GM12878 (cell line): ENCODE results near the gene ZNF213. TPM values are rescaled to one million over a fixed set of nuclear protein-coding genes. Genes with fewer than 3 reads are reported as not detected.
A peak's percentile ranks its signal among the peaks of the same experiment; 100 is the strongest.

Experiments
- ATAC-seq: fragments of 200-7000 bp; cut with Tn5 transposase; 3 replicates; pipeline ENCODE4 v1.9.1; 2020; ENCODE audit warnings: mild to moderate bottlenecking, moderate library complexity
- BruUV-seq: library from RNA; stranded (reverse); fragments of 400-500 nt; replicated peaks from 2 replicates; lab custom pipeline; 2021; lab: Mats Ljungman, UMichigan
- CTCF ChIA-PET: fragments of 300-600 bp; sonication (Branson Sonifier 250); formaldehyde crosslinking; extraction: SDS; loops from one replicate; lab custom pipeline; 2021; ENCODE audit warnings: inconsistent platforms; lab: Yijun Ruan, JAX
- POLR2A ChIA-PET: fragments of 350-600 bp; formaldehyde crosslinking; extraction: SDS; loops from one replicate; lab custom pipeline; 2021; ENCODE audit warnings: inconsistent platforms; lab: Charles Lee
- RAD21 ChIA-PET: fragments of 300-600 bp; sonication (Branson Sonifier 250); formaldehyde crosslinking; loops from one replicate; lab custom pipeline; 2023; ENCODE audit warnings: antibody characterized with exemption; ENCODE audit not compliant: unreplicated experiment; lab: Charles Lee
- SMC1A ChIA-PET: fragments of 300-600 bp; sonication (Branson Sonifier 250); formaldehyde crosslinking; loops from one replicate; lab custom pipeline; 2023; ENCODE audit not compliant: unreplicated experiment, uncharacterized antibody; lab: Charles Lee
- DNase-seq: peaks from one replicate; pipeline ENCODE4 v3.0.0-alpha.2; 2011; ENCODE audit warnings: low read depth, low spot score
- FAIRE-seq: peaks from 3 replicates; lab custom pipeline; 2011; peaks lifted over from hg19 to GRCh38; lab: Jason Lieb, UNC
- H2AFZ ChIP-seq: 2 replicates; pipeline ENCODE4 v1.6.0; 2011; ENCODE audit warnings: low read depth, low read length, control low read depth; ENCODE audit not compliant: control insufficient read depth
- H3K27ac ChIP-seq: 2 replicates; pipeline ENCODE4 v1.5.1; 2011; ENCODE audit warnings: control low read depth; ENCODE audit not compliant: control insufficient read depth, insufficient read depth
- H3K27me3 ChIP-seq, 2 experiments: replicated peaks in 1 of 2; 2 replicates each; pipeline versions ENCODE4 v1.6.0 to v1.6.1; 2011; ENCODE audit warnings: low read length in 1 of 2; ENCODE audit not compliant: control insufficient read depth in 2 of 2, insufficient read depth in 2 of 2
- H3K36me3 ChIP-seq, 2 experiments: 2 replicates each; pipeline ENCODE4 v1.5.1; 2011; ENCODE audit warnings: low read length in 1 of 2; ENCODE audit not compliant: control insufficient read depth in 2 of 2, insufficient read depth in 2 of 2
- H3K4me1 ChIP-seq: 2 replicates; pipeline ENCODE4 v1.6.1; 2011; ENCODE audit warnings: mild to moderate bottlenecking, low read length, moderate library complexity, mixed read lengths; ENCODE audit not compliant: control insufficient read depth, insufficient read depth
- H3K4me2 ChIP-seq: 2 replicates; pipeline ENCODE4 v1.6.0; 2011; ENCODE audit warnings: control low read depth; ENCODE audit not compliant: control insufficient read depth, insufficient read depth
- H3K4me3 ChIP-seq: fragments of 200-600 bp; sonication (generic); 2 replicates; pipeline ENCODE4 v1.5.1; 2016
- H3K79me2 ChIP-seq: 2 replicates; pipeline ENCODE4 v1.6.0; 2011; ENCODE audit warnings: low read length; ENCODE audit not compliant: control insufficient read depth, insufficient read depth
- H3K9ac ChIP-seq: 2 replicates; pipeline ENCODE4 v1.8.0; 2011; ENCODE audit warnings: low read length, control low read depth, mixed read lengths; ENCODE audit not compliant: control insufficient read depth, insufficient read depth
- H3K9me3 ChIP-seq: replicated peaks from 3 replicates; pipeline ENCODE4 v1.5.1; 2011; ENCODE audit warnings: mild to moderate bottlenecking, low read length; ENCODE audit not compliant: control insufficient read depth, insufficient read depth
- H4K20me1 ChIP-seq: 2 replicates; pipeline ENCODE4 v1.6.0; 2011; ENCODE audit not compliant: control insufficient read depth, insufficient read depth
- CBX5 ChIP-seq: sonication (generic); IDR thresholded peaks from 2 replicates; pipeline ENCODE4 v1.6.1; 2016; ENCODE audit warnings: low read depth, moderate library complexity, mild to moderate bottlenecking, inconsistent platforms
- CEBPB ChIP-seq, 2 experiments: fragments of 150-350 bp in 1 of 2; IDR thresholded peaks; 2 replicates each; pipeline ENCODE4 v1.6.1; 2012 to 2014; ENCODE audit warnings: low read depth in 2 of 2, low read length in 2 of 2, borderline replicate concordance in 1 of 2, inconsistent platforms in 1 of 2
- EGR1 ChIP-seq, 2 experiments: IDR thresholded peaks; 1 replicate in 1 of 2; 2 replicates in 1 of 2; pipeline ENCODE4 v1.6.1; 2011 to 2012; ENCODE audit warnings: low read depth in 2 of 2, low read length in 2 of 2, borderline replicate concordance in 1 of 2, mild to moderate bottlenecking in 1 of 2, moderate library complexity in 1 of 2
- FOXM1 ChIP-seq: IDR thresholded peaks from 2 replicates; pipeline ENCODE4 v1.6.1; 2012; ENCODE audit warnings: low read depth, mild to moderate bottlenecking, inconsistent platforms, low read length, moderate library complexity
- IKZF2 ChIP-seq, 2 experiments: fragments of 450-650 bp; IDR thresholded peaks; 2 replicates each; pipeline ENCODE4 v1.6.1; 2017; ENCODE audit warnings: mild to moderate bottlenecking in 2 of 2, moderate library complexity in 2 of 2
- JUND ChIP-seq: IDR thresholded peaks from 2 replicates; pipeline ENCODE4 v1.6.1; 2012; ENCODE audit warnings: low read depth, mild to moderate bottlenecking, low read length, improper control_type of control experiment, moderate library complexity
- MTA2 ChIP-seq: fragments of 450-650 bp; IDR thresholded peaks from 2 replicates; pipeline ENCODE4 v1.6.1; 2016; ENCODE audit warnings: low read depth, mild to moderate bottlenecking, moderate library complexity
- NFYB ChIP-seq: IDR thresholded peaks from 2 replicates; pipeline ENCODE4 v1.6.1; 2011; ENCODE audit warnings: low read depth, mild to moderate bottlenecking, low read length, improper control_type of control experiment, moderate library complexity; ENCODE audit not compliant: insufficient read depth
- POLR2AphosphoS5 ChIP-seq: IDR thresholded peaks from 2 replicates; pipeline ENCODE4 v1.6.1; 2011; ENCODE audit warnings: mild to moderate bottlenecking, low read length, inconsistent platforms
- SMARCA5 ChIP-seq: fragments of 450-650 bp; IDR thresholded peaks from 2 replicates; pipeline ENCODE4 v1.6.1; 2017; ENCODE audit warnings: mild to moderate bottlenecking
- SREBF2 ChIP-seq: IDR thresholded peaks from 2 replicates; pipeline ENCODE4 v1.6.1; 2012; ENCODE audit warnings: mild to moderate bottlenecking, low read length
- TCF3 ChIP-seq: IDR thresholded peaks from 2 replicates; pipeline ENCODE4 v1.6.1; 2012; ENCODE audit warnings: low read depth, mild to moderate bottlenecking, low read length, borderline replicate concordance; ENCODE audit not compliant: insufficient read depth
- ZBED1 ChIP-seq: IDR thresholded peaks from 2 replicates; pipeline ENCODE4 v1.6.1; 2016; ENCODE audit warnings: borderline replicate concordance
- WGBS: methylation state at CpG from one replicate; pipeline ENCODE4 v1.1.6; 2016; ENCODE audit warnings: low lambda C conversion rate; ENCODE audit not compliant: insufficient replicate concordance, insufficient coverage; ENCODE audit errors: missing lambda C conversion rate; 5-methylcytosine and 5-hydroxymethylcytosine counted together
- in situ Hi-C: fragments of 300-500 bp; cut with MboI; formaldehyde crosslinking; loops from 9 replicates; pipeline ENCODE4 v1.14.3; 2018; ENCODE audit warnings: mixed read lengths
- intact Hi-C: fragments of 100-400 bp; cut with micrococcal nuclease; formaldehyde crosslinking; loops from one replicate; pipeline ENCODE4 v1.14.2; 2022; ENCODE audit not compliant: unreplicated experiment
- polyA plus RNA-seq, 11 experiments: library from polyadenylated mRNA; depleted of rRNA in 4 of 11; unstranded in 6 of 11; stranded (reverse) in 5 of 11; fragments of >200 nt; fragmentation: Nextera tagmentation in 4 of 11; fragmentation: Illumina TruSeq in 1 of 11; extraction: Ambion mirVana in 4 of 11; extraction: Trizol in 1 of 11; gene quantifications; 1 replicate in 1 of 11; 2 replicates in 10 of 11; pipeline versions ENCODE4 v1.2.1 to v1.2.3, GENCODE V29; 2011 to 2016; ENCODE audit warnings: inconsistent platforms in 2 of 11, missing spikeins in 2 of 11, low read depth in 1 of 11
- total RNA-seq, 4 experiments: library from RNA; depleted of rRNA in 3 of 4; stranded (reverse); fragments of >200 nt in 3 of 4; fragmentation: Illumina TruSeq in 1 of 4; extraction: Trizol in 1 of 4; gene quantifications; 2 replicates each; pipeline versions ENCODE4 v1.2.1 to v1.2.3, GENCODE V29; 2013 to 2021
- TF ChIP-seq, protein P1 (sequence below): fragments of 450-650 bp; IDR thresholded peaks from 2 replicates; pipeline ENCODE4 v1.6.1; 2016; ENCODE audit warnings: mild to moderate bottlenecking
- TF ChIP-seq, protein P2 (sequence below): IDR thresholded peaks from 2 replicates; pipeline ENCODE4 v1.6.1; 2011; ENCODE audit warnings: borderline replicate concordance, low read depth, mild to moderate bottlenecking, moderate library complexity, mixed read lengths, low read length; ENCODE audit not compliant: insufficient read depth; ENCODE audit errors: extremely low read length
- TF ChIP-seq, protein P3 (sequence below): IDR thresholded peaks from 2 replicates; pipeline ENCODE4 v1.6.1; 2011; ENCODE audit warnings: borderline replicate concordance, low read depth, mild to moderate bottlenecking, moderate library complexity, low read length; ENCODE audit not compliant: insufficient read depth, poor library complexity, severe bottlenecking
- TF ChIP-seq, protein P4 (sequence below): fragments of 450-650 bp; IDR thresholded peaks from 2 replicates; pipeline ENCODE4 v1.6.1; 2014; ENCODE audit warnings: mild to moderate bottlenecking

Gene ZNF213
- total and polyA plus RNA-seq, 10 of the 15 experiments (the other 5 are each of a cell fraction or from before 2014, with no cell fraction given) = 0.53 to 9.4 (median 1.1) TPM

DNA sequence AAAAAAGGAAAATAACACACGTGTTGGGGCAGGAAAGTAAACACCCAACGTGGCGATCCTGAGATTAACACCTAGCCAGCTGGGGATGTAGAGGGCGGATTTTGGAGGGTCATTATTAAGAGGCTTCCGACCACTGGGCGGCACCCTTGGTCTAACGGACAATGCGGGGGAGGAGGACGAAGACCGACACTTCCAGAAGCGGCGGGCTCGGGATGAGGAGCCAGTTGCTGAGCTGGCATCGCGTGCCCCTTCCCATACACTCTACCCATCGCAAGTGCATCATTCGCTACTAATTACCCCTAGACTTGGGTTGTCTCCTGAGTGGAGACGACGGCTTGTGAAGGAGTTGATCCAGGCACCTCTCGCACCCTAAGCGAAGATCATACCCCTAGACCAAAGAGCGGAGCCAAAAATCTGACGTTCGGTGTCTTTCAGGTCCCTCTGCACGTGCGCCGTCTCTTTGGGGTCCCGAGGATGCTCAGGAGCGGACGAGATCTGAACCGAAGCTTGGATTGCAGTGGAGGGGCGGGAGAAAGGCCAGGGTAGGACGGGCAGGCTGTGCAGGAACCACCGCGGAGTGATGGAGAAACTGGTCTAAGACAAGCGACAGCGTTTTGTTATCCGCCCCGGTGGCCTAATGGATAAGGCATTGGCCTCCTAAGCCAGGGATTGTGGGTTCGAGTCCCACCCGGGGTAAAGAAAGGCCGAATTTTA is 17.6 kb downstream of the ZNF213 start (continued):
- 0 out of 2 replicates have a peak, but pooled peaks have one; percentile 7 for TF ChIP-seq MTA2

DNA sequence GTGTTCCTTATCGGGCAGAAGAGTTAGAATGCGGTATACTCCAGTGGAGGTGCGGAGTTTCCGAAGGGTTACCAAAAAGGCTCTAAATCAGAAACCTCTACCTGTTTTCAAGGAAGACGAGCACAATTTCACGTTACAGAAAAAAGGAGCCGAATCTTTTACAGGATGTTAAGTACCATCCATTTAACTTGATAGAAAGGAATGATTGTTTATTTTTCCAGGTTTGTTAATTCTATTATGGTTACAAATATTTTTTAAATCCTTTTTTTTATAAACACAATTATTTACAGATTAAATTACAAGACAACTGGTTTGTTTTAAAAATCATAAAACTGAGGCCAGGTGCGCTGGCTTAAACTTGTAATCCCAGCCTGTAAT is 18.2 kb downstream of the ZNF213 start:
- Histone ChIP-seq H3K79me2 (no peaks in the 10 kb centered on the region), H3K27me3 (peaks cover 0 to 2% of the 10 kb centered on the region in 2 experiments; a peak in 1 of 4 replicates), H2AFZ (no peak overlapping the region), H4K20me1 (no peaks in the 10 kb centered on the region), H3K36me3 (no peaks in the 10 kb centered on the region), H3K4me2 (peak overlapping the region; percentile 89; the same call in 1 of the 2 replicates), H3K27ac (no peak overlapping the region), H3K4me3 (no peak overlapping the region), H3K9me3 (no peaks in the 10 kb centered on the region; the same call in 2 of the 3 replicates), H3K4me1 (peaks cover 10% of the 10 kb centered on the region), H3K9ac (no peak overlapping the region)
- ChIA-PET SMC1A (no interaction called here), CTCF (interaction anchor here (1.2 to 1.3 kb wide), 2 partner anchors 13 to 88 kb away, joined by 3 to 4 read pairs; no protein-coding TSS in a partner anchor), POLR2A (no interaction called here), RAD21 (no interaction called here)
- no peak; the same call in 2 of the 3 replicates for ATAC-seq
- no TSS peak for BruUV-seq
- DNase-seq = no peak
- intact Hi-C loops (loop anchor here (10.0 kb wide), 1 partner anchor 112 kb away; no protein-coding TSS in a partner anchor), in situ Hi-C loops (no loop called here)
- peak; percentile 49 for FAIRE-seq
- WGBS = 11% methylated on average over 8 of the region's 8 CpGs
- TF ChIP-seq ZBED1 (no peak), POLR2AphosphoS5 (no peak), EGR1 (IDR thresholded peaks at IDR 0.05; ENCODE audit: borderline replicate concordance in 1 of 2, low read depth in 2 of 2, low read length in 2 of 2) (no peak), SMARCA5 (no peak; the same call in 1 of the 2 replicates), FOXM1 (no peak), NFYB (no peak), IKZF2 (IDR thresholded peaks at IDR 0.05) (peak in 1 of 2 experiments; percentile 8; a peak in 1 of 4 replicates), JUND (no peak), SREBF2 (no peak), CBX5 (no peak), CEBPB (IDR thresholded peaks at IDR 0.05; ENCODE audit: borderline replicate concordance in 1 of 2, low read depth in 2 of 2, low read length in 2 of 2) (no peak), TCF3 (no peak)
- TF ChIP-seq, protein P1, sequence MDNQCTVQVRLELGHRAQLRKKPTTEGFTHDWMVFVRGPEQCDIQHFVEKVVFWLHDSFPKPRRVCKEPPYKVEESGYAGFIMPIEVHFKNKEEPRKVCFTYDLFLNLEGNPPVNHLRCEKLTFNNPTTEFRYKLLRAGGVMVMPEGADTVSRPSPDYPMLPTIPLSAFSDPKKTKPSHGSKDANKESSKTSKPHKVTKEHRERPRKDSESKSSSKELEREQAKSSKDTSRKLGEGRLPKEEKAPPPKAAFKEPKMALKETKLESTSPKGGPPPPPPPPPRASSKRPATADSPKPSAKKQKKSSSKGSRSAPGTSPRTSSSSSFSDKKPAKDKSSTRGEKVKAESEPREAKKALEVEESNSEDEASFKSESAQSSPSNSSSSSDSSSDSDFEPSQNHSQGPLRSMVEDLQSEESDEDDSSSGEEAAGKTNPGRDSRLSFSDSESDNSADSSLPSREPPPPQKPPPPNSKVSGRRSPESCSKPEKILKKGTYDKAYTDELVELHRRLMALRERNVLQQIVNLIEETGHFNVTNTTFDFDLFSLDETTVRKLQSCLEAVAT = no peak
- TF ChIP-seq, protein P2, sequence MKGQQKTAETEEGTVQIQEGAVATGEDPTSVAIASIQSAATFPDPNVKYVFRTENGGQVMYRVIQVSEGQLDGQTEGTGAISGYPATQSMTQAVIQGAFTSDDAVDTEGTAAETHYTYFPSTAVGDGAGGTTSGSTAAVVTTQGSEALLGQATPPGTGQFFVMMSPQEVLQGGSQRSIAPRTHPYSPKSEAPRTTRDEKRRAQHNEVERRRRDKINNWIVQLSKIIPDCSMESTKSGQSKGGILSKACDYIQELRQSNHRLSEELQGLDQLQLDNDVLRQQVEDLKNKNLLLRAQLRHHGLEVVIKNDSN = no peak
- TF ChIP-seq, protein P3, sequence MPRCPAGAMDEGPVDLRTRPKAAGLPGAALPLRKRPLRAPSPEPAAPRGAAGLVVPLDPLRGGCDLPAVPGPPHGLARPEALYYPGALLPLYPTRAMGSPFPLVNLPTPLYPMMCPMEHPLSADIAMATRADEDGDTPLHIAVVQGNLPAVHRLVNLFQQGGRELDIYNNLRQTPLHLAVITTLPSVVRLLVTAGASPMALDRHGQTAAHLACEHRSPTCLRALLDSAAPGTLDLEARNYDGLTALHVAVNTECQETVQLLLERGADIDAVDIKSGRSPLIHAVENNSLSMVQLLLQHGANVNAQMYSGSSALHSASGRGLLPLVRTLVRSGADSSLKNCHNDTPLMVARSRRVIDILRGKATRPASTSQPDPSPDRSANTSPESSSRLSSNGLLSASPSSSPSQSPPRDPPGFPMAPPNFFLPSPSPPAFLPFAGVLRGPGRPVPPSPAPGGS = no peak
- TF ChIP-seq, protein P4, sequence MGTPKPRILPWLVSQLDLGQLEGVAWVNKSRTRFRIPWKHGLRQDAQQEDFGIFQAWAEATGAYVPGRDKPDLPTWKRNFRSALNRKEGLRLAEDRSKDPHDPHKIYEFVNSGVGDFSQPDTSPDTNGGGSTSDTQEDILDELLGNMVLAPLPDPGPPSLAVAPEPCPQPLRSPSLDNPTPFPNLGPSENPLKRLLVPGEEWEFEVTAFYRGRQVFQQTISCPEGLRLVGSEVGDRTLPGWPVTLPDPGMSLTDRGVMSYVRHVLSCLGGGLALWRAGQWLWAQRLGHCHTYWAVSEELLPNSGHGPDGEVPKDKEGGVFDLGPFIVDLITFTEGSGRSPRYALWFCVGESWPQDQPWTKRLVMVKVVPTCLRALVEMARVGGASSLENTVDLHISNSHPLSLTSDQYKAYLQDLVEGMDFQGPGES = no peak
